OCI-LY1 (cell line): ENCODE data around the gene SLC25A10.

Experiments used
- CTCF ChIP-seq: fragments of 200-600 bp; sonication (generic), shearing (Covaris generic); IDR thresholded peaks from 2 replicates; pipeline ENCODE4 v1.5.1; 2017; ENCODE audit warnings: mild to moderate bottlenecking, antibody characterized with exemption, low read length, moderate library complexity, mixed read lengths
- EZH2 ChIP-seq: fragments of 200-600 bp; sonication (generic), shearing (Covaris generic); IDR thresholded peaks from 2 replicates; pipeline ENCODE4 v1.8.0; 2017; ENCODE audit warnings: borderline replicate concordance, mixed run types, mild to moderate bottlenecking, antibody characterized with exemption, low read length, moderate library complexity, mixed read lengths

- TF ChIP-seq CTCF: no peak
- TF ChIP-seq EZH2: no peak
Measured at GRCh38 chr17:81722184-81723120, 10.4 kb downstream of the SLC25A10 start.
